ENCODE data around the gene TTC39A.

- TF ChIP-seq CTCF (IDR thresholded peaks at IDR 0.05), result no peak
- no peak for TF ChIP-seq POLR2A (IDR thresholded peaks at IDR 0.05)
- TF ChIP-seq POLR2AphosphoS5 (IDR thresholded peaks at IDR 0.05), result no peak
Observed at GRCh38 chr1:51378871-51379270, 48.5 kb upstream of the TTC39A start.
